HG02623 (cell line): ENCODE results near the gene UBQLN4.
"Not testable (repeated sequence)": the region's sequence is repeated elsewhere in the genome, so short reads cannot be mapped to it uniquely, and the experiment has no call there.

Experiments used
- ATAC-seq: cut with Tn5 transposase; IDR thresholded peaks from one replicate; pipeline ENCODE4 v1.9.1; 2021; ENCODE audit warnings: moderate library complexity; ENCODE audit not compliant: unreplicated experiment

The UBQLN4 gene

DNA sequence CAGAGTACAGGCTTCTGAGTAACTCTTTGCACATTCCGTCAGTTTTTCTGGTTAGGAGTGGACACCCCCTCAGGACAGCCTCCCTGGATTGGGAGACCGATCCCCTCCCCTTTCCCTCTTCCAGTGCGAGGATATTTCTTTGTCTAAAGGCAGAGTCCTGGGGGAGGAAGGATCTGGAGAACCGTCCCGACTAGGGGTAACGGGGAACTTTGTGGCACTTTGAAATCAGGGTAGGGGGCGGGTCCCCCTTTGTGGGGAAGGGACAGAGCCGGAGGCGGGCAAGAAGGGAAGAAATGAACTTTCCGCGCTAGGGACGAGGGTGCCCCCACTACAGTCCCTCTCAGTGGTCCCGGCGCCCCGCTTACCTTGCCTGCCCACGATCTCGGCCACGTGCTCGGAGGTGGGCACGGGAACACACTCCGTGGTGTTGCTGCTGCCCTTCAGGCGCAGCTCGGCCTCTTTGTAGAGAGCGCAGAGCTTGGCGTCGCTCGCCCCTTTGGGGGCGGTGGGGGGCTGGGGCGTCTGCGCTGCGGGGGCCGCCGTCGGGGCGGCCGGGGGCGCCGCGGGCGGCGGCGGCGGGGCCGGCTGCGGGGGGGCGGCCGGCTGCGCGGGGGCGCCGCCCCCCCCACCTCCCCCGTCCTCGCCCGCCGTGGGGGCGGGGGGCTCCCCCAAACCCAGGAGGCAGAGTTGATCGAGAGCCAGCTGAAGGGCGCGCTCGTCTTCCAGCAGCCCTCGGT lies 27.8 kb upstream of the UBQLN4 start:
- ATAC-seq = no peak

DNA sequence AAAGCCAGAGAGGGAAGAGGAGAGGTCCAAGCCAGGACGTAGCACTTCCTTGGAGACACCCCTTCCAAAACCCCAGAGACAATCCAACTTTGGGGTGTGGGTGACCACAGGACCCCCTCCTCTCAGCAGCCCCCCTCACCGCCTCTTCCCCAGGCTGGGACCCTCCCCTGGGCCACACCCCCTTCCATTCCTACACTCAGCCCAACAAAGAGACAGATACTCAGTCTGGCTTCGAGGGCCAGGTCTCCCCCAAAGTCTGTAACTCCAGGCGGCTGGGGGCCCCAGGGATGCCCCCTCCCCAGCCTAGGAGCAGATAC lies 27.2 kb upstream of the UBQLN4 start:
- no peak for ATAC-seq

DNA sequence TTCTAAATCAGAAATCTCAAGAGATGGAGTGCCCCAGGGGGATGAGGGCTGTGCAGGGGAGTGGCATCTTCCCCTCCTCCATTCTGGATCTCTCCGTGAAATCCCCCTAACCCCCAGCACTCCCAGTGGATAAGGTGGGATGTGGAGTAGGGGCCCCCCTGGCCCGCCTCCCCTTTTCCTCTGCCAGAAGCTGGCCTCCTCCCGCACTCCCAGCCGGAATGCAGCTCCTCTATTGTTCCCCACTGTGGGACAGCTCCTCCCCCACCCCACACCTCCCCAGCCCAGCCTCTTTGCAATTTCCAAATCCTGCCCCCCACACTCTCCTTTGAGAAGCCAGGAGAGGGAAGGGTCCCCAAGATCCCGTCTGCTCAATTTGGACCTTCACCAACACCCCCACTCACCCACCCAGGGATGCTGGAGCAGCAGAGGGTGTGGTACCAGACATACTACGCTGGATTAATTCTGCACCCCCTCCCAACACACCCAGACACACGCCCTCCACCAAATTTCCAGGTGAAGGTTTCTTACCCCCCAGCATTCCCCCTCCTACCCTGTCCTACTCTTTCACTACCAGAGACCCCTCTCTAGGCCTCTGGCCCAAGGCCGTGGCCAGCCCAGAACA lies 26.8 kb upstream of the UBQLN4 start:
- ATAC-seq = no peak

DNA sequence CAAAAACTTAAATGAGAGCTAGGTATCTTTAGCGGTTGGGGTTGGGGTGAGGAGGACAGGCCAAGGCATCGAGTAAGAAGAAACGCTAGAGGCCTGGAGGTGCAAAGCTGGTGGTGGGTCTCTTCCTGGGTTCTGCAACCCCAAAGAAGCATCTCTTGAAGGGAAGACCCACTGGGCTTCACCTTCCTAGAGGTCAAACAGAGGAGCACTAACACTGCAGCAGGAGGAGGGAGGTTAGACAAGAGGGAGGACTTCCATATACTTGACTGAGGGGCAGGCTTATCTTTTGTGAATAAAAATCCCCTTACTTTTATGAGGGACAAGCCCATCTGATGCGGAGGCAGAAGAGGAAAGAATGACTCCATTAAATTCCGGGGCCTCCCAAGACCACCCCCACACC lies 26.2 kb upstream of the UBQLN4 start:
- no peak for ATAC-seq

DNA sequence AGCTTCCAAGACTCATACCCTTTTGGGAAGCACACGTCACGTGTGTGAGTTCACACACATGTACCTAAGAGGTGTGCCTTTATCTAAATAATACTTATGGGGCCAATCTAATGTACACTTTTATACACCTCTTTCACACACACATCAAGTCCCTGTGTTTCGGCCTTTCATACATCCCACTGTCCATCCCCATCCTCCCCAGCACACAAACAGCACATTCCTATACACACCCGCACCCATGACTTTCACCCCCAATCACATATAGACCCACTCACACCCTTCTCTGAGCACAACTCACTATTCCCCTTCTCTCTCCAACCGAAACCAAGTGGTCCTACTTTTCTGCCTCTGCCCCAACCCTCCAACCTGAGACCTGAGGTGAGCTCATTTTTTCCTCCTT lies 25.1 kb upstream of the UBQLN4 start:
- ATAC-seq = no peak

DNA sequence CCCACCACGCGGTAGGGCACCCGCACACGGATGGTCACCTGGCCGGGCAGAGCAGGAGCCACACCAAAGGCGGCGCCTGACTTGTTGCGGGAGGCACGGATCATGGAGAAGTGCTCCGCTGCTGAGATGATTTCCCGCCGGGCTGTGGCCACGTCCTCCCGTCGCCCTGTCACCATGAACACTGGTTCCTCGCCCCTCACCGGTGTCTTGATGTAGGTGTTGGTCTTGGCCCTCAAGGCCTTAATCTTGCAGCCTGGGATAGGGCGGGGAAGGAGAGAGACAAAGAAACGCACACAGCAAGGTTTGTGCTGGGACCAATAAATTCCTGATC lies 23.8 kb upstream of the UBQLN4 start:
- no peak for ATAC-seq

DNA sequence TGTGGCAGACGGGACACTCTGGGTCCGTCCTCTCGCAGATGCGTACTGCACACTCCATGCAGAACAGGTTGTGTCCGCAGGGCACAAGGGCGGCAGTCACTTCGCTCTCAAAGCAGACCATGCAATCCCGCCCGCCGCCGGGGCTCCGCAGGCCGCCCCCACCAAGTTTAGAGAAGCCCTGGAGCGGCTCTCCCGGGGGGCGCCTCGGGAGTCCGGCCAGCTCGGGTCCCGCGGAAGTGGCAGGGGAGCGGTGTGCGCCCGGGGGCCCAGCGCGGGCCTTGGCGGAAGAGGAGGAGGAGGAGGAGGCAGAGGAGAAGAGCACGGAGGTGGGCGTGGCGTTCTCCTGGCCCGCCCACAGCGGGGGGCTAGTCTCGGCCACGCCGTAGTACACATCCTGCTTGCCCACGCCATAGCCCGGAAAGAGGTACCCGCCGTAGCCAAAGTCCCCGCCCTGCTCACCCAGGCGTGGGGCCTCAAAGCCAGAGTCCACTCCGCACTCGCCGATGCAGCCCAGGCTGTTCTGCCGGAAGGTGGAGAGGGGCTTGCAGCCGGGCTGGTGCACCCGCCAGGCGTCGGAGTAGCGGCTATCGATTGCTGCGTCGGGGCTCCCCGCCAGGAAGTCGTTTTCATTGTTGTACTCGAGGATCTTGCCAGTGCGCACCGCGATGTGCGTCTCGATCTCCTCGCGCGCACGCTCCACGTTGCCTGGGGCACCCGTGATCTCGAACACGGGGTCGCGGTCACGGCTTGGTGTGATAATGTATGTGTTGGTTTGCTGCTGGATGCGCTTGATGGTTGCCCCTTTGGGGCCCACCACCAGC lies 23.2 kb upstream of the UBQLN4 start:
- no peak for ATAC-seq

DNA sequence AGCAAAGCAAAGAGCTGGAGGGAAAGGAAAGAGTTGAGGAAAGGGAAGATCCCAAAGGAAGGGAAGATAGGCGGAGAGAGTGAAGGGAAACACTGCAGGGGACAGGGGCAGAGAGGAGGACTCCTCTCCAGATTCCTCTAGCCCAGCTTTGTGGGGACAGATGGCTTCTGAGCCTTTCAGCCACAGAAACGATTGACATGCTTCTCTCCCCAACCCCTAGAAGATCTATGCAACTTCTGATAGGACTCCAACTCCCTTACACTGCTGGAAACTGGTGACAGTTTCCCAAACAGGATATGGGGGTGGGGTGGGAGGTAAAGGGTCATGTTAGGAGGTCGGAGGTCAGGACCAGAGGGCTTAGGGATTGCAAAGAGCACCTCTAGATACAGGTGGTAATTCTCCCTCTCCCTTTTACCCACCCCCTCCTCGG lies 22.2 kb upstream of the UBQLN4 start:
- no peak for ATAC-seq

DNA sequence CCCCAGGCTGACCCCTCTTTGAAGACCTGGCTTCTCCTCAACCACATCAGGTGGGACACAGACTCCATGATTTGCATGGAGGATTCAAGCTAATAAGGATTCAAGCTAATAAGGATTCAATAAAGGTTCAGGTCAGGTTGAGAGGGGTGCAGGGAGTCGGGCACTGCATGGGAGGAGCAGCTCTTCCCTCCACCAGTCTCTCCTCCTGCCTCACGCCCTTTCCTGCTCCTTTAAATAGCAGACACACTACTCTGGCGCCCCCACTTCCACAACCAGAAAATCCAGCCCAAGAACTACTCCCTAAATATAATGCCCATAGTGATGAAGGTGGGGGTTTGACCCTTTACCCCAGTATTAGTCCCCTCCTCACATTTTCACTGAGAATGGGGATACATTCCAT lies 21.6 kb upstream of the UBQLN4 start:
- ATAC-seq = no peak

DNA sequence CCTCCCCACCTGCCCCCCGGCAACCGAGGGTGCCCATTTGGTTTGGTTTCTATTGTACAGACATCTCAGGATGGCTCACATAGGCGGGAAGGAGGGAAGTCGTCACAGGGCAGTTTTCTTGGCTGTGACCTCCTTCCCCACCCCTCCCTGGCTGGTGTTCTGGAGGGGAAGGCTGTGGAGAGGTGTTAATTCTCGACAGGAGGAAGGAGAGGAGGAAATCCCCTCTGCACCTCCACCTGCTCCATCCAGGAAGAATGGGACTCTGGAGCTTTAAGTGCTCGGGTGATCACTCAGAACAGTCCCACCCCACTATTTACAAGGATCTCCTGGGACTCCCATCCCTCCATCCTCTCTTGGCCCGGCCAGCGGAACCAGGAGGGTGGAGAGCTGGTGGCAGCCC lies 21.1 kb upstream of the UBQLN4 start:
- ATAC-seq = no peak

DNA sequence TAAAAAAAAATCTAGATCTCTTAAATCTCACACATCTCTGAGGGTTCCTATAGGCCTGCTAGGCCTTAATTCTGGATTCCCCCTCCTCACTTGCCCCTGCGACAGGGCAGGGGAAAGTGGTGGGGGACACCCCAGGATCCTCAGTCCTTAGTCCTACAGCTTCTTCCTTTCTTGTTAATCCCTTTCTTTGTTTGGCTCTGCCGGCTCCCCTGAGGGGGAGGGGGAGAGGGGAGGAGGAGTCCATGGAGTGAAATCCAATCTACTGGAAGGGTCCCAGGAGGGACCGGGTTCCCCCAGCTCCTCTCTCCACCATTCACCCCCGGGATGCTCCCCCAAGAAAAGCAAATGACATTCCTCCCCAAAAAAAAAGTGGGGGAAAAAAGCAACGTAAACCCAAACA lies 20.1 kb upstream of the UBQLN4 start:
- no peak for ATAC-seq

DNA sequence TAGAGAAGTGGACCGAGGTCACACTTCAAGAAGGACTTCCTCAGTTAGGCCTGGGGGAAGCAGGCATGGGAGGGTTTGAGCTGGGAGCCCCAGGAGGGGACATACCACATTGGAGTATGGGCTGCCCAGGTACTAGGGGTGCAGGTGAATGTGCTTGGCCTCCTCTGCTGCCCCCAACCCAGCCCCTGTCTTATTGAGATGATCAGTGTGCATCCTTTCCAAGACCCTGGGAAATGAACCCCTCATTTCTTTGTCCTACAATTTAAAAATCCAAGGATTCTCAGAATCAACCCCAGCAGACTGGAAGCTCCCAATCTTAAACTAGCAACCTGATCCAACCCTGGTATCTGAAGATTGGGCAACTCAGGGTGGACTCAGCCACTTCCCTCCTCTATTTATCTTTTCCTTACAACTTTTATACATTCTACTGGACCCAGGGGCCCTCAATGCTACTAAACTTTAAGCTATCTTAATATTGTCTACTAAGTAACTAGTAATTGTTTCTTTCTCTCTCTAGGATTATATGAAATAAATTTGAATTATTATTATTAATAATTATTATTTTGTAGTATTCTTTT lies 19.6 kb upstream of the UBQLN4 start:
- no peak for ATAC-seq

DNA sequence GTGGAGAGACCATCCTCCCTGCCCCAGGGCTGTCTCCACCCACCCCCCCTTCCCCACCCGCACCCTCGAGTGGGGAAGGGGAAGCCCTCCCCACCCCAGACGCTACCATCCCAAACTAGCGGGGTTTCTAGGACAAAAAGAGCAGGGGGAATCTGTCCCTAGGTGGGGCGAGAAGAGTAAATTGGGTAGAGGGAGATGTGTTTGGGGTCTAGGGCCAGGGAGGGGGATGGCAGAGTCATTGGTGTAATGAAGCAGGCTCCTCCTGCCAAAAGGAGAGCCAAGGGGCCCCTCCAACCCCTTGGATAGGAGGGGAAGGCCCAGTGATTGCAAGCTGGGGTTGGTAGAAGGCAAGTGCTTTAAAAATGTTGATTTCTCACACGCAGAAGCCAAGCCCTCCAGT lies 18.7 kb upstream of the UBQLN4 start:
- ATAC-seq = no peak

DNA sequence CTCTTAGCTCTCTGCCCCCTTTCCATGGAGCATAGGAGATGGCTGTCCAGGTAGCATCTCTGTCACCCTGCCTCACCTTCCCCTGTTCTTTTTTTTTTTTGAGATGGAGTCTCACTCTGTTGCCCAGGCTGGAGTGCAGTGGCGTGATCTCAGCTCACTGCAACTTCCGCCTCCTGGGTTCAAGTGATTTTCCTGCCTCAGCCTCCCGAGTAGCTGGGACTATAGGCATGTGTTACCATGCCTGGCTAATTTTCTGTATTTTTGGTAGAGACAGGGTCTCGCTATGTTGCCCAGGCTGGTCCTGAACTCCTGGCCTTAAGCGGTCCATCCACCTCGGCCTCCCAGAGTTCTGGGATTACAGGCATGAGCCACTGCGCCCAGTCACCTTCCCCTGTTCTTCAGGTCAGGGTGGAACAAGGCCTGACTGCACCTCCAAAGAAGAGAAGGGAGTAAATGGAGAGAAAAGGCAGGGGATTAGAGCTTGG lies 17.8 kb upstream of the UBQLN4 start:
- not testable (repeated sequence) for ATAC-seq

DNA sequence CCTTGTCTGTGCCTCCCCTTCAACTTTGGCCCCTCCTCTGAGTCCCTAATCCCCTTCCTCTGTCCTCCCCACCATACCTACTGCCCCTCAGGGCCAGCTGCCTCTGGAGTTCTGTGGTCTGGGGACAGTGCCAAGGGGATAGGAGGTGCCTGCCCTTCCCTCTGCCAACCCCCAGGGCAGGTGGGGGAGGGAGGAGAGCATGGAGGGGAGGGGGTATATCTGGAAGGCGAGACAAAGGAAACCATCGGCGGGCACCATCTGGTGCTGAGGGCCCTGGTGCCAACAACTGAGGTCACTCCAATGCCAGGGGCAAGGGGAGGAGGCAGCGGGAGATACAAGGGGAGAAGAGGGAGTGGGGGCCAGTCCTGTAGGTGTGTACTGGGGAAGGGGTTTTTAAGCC lies 16.9 kb upstream of the UBQLN4 start:
- no peak for ATAC-seq

DNA sequence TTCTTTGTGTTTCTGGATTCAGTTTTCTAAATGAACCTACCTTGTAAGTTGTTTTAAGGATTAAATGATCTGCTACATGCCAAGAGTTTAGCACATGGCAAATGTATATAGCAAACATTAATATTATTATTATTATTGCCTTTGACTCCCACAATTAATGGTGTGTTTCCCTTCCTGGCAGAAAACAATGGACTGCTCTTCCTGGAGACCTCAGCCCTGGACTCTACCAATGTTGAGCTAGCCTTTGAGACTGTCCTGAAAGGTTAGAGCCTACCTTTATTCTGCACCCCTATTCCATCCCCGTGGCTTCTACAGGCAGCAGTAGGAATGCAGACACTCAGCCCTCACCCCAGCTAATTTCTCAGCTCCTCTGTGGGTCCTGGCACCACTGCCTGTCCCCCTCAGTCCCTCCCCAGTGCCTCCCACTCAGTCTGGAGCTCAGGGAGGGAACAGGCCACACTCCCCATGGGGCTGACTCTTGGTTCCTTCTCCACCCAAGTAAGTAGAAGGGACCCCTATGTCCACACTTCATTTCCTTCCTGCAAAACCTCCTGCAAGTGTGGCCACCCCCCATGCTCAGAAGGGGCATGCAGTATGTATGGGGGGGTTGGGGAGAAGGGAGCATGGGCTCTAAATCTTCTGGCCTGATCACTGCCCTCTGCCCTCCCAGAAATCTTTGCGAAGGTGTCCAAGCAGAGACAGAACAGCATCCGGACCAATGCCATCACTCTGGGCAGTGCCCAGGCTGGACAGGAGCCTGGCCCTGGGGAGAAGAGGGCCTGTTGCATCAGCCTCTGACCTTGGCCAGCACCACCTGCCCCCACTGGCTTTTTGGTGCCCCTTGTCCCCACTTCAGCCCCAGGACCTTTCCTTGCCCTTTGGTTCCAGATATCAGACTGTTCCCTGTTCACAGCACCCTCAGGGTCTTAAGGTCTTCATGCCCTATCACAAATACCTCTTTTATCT lies 16.2 kb upstream of the UBQLN4 start:
- no peak for ATAC-seq

DNA sequence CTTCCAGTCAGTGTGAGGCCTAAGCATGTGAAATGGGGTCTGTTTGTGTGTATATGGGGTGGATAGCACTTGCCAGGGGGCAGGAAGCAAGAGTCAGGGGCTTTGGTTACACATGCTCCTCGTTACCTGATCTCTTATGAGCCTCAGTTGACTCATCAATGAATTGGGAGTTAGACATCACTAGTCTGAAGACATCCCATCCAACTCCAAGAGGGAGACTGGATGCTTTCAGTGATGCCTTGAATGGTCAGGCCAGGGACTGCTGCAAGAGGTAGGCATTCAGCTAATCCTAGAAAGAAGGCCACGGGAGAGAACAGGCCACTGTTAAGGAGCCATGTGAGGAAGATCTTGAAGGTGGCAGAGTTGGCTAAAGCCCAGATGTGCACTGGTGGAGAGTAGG lies 13.7 kb upstream of the UBQLN4 start:
- no peak for ATAC-seq

DNA sequence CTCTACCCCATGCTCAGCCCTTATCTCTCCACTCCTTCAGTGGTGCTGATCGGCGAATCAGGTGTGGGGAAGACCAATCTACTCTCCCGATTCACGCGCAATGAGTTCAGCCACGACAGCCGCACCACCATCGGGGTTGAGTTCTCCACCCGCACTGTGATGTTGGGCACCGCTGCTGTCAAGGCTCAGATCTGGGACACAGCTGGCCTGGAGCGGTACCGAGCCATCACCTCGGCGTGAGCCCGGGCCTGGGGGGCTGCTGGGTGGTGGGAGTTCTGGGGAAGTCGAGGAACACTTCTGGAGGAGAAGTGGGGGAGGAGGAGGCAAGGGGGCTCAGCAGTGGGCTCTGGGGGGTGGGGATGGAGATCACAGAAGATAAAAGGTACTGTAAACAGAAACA lies 12.3 kb upstream of the UBQLN4 start:
- ATAC-seq = no peak

DNA sequence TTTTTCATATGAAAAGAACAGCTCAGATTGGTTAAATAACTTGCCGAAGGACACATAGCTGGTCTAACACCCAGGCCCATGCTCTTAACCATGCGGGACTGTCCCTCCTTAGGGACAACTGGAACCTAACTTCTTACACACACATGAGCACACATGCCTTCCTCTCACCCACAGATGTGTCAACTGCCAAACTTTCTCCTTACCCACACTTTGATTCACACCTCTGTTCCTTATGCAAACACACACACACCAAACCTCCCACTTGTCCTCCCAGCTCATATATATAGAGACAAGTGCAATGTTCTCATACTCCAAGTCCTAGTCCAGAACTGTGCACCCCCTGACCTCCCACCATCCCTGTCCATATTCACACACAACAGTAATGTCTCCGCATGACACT lies 11.6 kb upstream of the UBQLN4 start:
- ATAC-seq = no peak

DNA sequence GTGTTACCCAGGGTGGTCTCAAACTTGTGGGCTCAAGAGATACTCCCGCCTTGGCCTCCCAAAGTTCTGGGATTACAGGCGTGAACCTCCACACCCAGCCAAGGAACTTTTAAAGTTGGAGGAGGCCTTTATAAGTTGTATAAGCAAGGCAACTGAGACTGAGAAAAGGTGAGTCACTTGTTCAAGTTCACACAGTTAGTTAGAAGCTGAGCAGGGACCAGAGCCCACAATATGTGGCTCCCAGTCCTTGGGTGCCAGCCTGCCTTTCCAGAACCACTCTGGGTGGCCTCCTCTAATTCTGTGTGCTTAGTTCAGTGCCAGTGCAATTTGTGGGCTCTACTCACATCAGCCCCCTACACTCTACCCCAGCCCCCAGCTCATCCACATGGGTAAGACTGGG lies 11.0 kb upstream of the UBQLN4 start:
- ATAC-seq = no peak

DNA sequence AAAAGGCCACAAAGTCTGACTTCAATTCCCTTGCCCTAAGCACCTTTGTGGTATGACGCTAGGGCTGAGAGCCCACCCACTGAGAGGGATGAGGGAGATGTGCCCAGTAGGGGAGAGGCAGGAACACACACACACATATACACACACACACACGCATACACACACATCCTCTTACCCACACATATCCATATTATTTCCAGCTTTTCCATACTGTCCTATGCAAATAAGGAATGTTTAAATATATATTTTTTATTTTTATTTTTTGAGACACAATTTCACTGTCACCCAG lies 10.3 kb upstream of the UBQLN4 start:
- ATAC-seq = no peak
